T47D (cell line): Measurements from ENCODE around the gene RNF186.

Experiments
- DNase-seq, 2 experiments: peaks; one replicate each; pipeline versions ENCODE4 v3.0.0 to v3.0.0-alpha.2; 2011 to 2012; ENCODE audit warnings: low read depth in 1 of 2, low spot score in 1 of 2
- JUND ChIP-seq: IDR thresholded peaks from 2 replicates; pipeline ENCODE4 v1.6.1; 2012; ENCODE audit warnings: low read depth
- in situ Hi-C: cut with HindIII; loops from 2 replicates; pipeline ENCODE4 v1.10.0; 2016; ENCODE audit warnings: low sequenced_read_pairs, low pct_unique_long_range_greater_than_20kb

The RNF186 gene

GRCh38 chr1:19815801-19816736, 986 bp upstream of the RNF186 start:
- in situ Hi-C loops: no loop called here
- no peak for DNase-seq
- no peak for TF ChIP-seq JUND

GRCh38 chr1:19814244-19814661, 830 bp downstream of the RNF186 start:
- DNase-seq: no peak
- in situ Hi-C loops: no loop called here
- no peak for TF ChIP-seq JUND

GRCh38 chr1:19813643-19813960, 1.5 kb downstream of the RNF186 start:
- no peak for TF ChIP-seq JUND
- in situ Hi-C loops: no loop called here
- DNase-seq: no peak

GRCh38 chr1:19812875-19813642, 2.0 kb downstream of the RNF186 start:
- no peak for DNase-seq
- in situ Hi-C loops: no loop called here
- no peak for TF ChIP-seq JUND

GRCh38 chr1:19811206-19811851, 3.8 kb downstream of the RNF186 start:
- TF ChIP-seq JUND: no peak
- DNase-seq: peak in 1 of 2 experiments; percentile 44
- in situ Hi-C loops: no loop called here

GRCh38 chr1:19809044-19809750, 5.9 kb downstream of the RNF186 start:
- in situ Hi-C loops: no loop called here
- TF ChIP-seq JUND: no peak
- no peak for DNase-seq

GRCh38 chr1:19808351-19808750, 6.7 kb downstream of the RNF186 start:
- no peak for TF ChIP-seq JUND
- in situ Hi-C loops: no loop called here
- no peak for DNase-seq

- no peak for TF ChIP-seq JUND
- DNase-seq: no peak
- in situ Hi-C loops: no loop called here
Observed at GRCh38 chr1:19804831-19805251, 10.2 kb downstream of the RNF186 start.

GRCh38 chr1:19802269-19802668, 12.8 kb downstream of the RNF186 start:
- TF ChIP-seq JUND: no peak
- in situ Hi-C loops: no loop called here
- no peak for DNase-seq

- TF ChIP-seq JUND: no peak
- peak; percentile 22 to 38 for DNase-seq
- in situ Hi-C loops: no loop called here
Observed at GRCh38 chr1:19800076-19800804, 14.8 kb downstream of the RNF186 start.

- TF ChIP-seq JUND: no peak
- DNase-seq: peak; percentile 43 to 55
- in situ Hi-C loops: no loop called here
Observed at GRCh38 chr1:19799230-19800075, 15.6 kb downstream of the RNF186 start, which contains the start of gene TMCO4. TSS of gene TMCO4 (minus strand) at chr1:19799916. CDS start at chr1:19780758, 19,158 bp downstream.
